ENCODE results near the gene CDA.
A peak's percentile ranks its signal among the peaks of the same experiment; 100 is the strongest.

The CDA gene

DNA sequence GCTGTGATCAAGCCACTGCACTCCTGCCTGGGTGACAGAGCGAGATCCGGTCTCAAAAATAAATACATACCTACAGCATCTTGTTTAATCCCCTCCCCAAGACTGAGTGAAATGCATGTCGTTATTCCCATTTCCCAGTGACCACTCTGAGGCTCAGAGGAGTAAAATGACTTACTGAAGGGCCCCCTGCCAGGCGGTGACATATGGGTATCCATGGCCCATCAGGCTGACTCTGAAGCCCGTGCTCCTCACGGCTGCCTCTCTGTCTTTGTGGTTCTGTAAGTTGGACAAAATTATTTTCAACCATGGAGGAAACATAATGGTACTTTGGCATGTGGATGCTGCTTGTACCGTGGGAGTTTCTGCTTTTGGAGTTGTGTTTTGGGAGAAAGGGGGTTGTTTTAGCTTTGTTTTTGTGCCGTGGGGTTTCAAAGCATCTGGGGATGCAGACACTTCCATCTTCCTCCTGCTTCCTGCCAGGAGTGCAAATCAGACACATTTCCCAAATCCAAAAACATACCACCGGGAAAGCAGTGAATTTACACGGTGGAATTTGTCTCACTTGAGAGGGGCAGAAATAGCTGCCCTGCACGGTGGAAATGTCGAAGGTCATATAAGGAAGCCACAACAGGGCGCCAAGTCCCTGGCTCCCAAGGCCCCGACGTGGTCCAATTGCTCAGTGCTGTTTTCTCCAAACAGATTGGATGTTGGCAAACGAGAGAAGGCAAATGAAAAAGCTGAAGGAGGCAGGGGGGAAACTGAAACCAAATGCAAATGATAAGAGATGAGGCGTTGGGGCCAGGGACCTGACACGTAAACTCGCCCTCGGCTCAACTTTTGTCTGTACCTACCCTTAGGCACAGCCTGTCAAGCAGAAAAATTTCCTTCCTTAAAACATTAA, 27.3 kb downstream of the CDA start:
- no peak for DNase-seq

DNA sequence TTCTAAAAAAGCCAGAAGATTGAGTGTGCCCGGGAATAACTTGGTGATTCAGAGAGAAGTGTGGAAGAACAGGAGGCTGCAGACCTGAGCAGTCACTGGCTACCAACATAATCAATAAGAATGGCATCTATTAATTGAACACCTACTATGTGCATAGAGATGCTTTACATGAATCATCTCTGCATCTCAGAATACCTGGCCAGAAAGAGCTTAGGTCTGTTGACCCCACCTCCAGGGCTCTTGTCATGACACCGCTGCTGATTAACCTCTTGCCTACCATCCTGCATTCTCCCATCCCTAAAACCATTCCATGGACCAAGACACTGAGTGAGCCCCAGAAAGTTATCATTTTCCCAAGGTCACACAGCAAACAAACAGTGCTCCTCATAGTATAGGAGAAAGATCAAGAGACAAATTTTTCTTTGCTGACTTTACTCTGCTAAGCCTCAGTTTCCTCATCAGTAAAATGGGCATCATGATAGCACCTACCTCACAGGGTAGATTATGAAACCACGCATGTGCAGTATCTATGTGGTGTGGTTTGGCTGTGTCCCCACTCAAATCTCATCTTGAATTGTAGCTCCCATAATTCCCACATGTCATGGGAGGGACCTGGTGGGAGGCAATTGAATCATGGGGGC, 28.1 kb downstream of the CDA start:
- DNase-seq: no peak

DNA sequence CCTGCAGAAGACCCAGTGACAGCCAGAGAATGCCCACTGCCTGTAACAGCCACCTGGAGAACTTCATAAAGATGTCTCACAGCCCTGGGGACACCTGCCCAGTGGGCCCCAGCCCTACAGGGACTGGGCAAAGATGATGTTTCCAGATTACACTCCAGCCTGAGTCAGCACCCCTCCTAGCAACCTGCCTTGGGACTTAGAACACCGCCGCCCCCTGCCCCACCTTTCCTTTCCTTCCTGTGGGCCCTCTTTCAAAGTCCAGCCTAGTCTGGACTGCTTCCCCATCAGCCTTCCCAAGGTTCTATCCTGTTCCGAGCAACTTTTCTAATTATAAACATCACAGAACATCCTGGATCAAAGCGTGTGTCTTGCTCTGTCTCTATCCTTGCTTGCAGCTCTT, 29.7 kb downstream of the CDA start:
- DNase-seq: no peak

DNA sequence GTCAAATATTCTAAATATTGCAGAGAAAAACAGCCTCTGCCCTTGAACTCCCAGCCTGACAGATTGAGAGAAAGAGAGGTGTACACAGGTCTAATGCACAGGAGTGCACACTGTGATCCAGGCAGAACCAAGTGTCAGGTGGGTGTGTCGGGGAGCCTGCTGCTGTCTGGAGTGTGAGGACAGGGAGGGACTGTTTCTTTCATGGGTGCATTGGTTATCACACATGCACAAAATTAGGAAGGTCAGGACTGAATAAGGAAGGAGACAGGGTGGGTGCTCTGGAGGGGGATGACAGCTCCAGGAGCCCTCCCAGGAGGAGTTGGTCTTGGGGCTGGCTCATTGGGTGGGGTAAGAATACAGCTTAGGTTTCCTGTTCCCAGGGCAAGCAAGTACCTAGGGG, 31.1 kb downstream of the CDA start:
- no peak for DNase-seq

DNA sequence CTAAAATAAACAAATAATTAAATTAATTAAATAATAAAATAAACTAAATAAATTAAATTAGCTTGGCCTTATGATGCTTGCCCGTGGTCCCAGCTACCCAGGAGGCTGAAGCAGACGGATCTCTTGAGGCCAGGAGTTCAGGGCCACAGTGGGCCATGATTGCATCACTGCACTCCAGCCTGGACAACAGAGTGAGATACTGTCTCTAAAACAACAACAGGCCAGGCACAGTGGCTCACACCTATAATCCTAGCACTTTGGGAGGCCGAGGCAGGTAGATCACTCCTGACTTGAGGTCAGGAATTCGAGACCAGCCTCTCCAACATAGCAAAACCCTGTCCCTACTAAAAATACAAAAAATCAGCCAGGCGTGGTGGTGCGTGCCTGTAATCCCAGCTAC, 32.1 kb downstream of the CDA start:
- DNase-seq: no peak

DNA sequence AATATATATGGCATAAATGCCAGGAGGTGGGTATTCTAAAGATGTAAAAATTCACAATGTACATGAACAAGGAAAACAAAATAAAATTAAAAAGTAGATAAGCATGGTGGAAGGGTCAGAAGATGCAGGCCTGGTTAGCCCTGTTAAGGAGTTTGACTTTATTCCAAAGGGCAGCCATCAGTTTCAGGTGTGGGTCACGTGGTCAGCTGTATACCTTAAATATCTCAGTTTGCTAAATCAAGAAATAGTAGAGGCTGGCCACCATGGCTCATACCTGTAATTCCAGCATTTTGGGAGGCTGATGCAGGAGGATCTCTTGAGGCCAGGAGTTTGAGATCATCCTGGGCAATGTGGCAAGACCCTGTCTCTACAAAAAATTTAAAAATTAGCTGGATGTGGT, 35.8 kb downstream of the CDA start:
- DNase-seq: no peak

DNA sequence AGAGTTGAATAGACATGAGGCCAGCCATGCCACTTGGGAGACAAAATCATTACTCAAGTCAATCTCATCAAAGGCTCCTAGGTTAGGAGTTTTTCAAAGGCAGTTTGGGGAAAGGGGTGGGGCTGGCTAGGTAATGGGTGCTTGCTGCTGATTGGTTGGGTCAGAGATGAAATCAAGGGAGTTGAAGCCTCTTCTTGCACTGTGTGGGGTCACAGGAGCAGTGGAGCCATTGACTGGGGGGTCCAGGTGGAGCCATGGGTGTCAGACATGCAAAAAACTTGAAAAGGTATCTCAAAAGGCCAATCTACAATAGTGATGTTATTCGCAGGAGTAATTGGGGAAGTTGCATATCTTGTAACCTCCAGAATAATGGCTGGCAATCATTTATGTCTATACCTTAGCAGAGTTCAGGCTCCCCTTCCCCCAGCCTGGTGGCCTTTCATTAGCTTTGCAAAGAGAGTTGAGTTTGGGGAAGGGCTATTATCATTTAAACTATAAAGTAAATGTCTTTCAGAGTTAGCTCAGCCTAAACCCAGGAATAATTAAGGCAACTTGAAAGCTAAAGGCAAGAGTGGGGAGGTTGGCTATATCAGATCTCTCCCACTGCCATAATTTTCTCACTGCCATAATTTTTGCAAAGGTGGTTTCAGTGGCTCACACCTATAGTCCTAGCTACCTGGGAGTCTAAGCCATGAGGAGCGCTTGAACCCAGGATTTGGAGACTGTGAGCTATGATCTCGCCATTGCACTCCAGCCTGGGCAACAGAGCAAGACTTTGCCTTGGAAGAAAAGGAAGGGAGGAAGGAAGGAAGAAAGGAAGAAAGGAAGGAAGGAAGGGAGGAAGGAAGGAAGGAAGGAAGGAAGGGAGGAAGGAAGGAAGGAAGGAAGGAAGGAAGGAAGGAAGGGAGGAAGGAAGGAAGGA, 36.5 kb downstream of the CDA start:
- DNase-seq: no peak

DNA sequence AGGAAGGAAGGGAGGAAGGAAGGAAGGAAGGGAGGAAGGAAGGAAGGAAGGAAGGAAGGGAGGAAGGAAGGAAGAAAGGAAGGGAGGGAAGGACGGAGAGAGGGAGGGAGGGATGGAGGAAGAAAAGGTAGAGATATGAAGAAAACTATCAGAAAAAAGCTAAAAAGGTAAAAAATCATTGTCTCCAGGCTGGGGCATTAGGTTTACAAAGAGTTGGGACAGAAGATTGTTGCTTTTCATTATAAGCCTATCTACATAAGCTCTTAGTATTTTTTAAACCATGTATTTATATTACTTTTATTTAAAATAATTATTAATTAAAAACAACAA, 37.2 kb downstream of the CDA start:
- DNase-seq: no peak

DNA sequence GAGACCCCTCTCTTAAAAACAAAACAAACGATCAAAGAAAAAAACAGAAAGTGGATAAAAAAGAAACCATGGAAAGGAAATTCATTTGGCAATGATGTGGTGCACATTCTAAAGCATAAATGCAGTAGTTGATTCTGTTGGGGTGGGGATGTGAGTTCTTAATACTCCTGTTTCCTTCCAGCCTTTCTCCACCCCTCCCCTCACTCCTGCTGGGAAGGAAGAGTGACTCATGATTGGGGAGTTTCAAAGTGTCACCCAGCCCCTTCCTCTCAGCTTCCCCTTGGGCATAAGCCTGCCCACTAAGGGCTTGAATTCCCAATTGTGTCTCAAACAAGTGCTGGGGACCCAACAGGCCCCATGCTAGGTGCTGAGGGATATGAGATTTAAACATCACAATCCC, 37.6 kb downstream of the CDA start:
- no peak for DNase-seq

DNA sequence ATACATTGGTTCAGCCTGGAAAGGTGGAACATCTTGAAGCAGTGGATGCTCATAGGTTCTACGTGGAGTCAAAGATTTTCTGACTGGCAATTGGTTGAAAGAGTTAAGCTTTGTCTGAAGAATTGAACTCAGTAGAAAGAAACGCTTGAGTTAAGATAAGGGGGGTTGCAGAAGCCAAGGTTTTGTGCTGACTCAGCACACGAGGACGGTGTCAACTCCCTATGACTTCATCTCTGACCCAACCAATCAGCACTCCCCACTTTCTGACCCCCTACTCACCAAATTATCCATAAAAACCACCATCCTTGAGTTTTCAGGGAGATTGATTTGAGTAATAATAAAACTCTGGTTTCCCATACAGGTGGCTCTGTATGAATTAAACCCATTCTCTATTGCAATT, 41.8 kb downstream of the CDA start:
- no peak for DNase-seq

DNA sequence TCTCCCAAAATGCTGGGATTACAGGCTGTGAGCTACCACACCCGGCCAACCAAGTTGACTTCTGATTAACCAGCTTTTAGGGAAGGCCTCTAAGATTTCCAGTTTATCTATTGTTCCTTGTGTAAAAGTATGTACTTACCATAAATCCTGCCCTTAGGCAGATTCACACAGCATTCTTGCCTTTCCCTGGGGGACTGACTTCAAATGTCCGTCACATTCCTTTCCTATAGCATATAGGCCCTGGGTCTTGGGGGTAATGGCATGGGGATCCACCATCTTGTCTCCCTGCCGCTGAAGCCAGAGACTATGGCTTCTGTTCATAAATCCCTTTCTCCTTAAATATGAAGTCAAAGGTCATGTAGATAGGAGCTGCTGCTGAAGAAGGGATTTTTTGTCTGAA, 43.5 kb downstream of the CDA start:
- DNase-seq: no peak

DNA sequence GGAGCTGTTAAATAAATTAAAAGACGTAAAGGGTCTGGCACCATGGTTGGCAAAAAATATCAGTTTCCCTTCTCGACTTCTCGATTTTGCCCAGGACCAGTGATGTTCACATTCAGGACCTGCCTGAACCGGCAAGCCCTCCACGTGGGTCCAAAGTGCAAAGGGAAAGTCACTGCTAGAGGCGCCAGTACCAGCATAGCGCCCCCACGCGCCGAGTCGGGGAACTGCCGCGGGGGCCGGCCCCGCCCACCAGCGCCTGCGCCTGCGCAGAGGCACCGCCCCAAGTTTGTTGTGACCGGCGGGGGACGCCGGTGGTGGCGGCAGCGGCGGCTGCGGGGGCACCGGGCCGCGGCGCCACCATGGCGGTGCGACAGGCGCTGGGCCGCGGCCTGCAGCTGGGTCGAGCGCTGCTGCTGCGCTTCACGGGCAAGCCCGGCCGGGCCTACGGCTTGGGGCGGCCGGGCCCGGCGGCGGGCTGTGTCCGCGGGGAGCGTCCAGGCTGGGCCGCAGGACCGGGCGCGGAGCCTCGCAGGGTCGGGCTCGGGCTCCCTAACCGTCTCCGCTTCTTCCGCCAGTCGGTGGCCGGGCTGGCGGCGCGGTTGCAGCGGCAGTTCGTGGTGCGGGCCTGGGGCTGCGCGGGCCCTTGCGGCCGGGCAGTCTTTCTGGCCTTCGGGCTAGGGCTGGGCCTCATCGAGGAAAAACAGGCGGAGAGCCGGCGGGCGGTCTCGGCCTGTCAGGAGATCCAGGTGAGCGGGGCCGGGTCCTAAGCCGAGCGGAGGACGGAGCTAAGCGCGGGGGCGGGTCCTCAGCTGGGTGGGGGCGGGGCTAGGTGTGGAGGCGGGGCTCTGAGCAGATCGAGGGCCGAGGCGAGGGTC, 44.5 kb downstream of the CDA start, which contains the start of gene PINK1:
Gene PINK1 (plus strand): TSS at position 269 of the 875 bp plus-strand sequence. CDS start 91 bp downstream, at position 360.
- peak in 53 of 56 donors; percentile 9 to 86 (median 59) for DNase-seq

DNA sequence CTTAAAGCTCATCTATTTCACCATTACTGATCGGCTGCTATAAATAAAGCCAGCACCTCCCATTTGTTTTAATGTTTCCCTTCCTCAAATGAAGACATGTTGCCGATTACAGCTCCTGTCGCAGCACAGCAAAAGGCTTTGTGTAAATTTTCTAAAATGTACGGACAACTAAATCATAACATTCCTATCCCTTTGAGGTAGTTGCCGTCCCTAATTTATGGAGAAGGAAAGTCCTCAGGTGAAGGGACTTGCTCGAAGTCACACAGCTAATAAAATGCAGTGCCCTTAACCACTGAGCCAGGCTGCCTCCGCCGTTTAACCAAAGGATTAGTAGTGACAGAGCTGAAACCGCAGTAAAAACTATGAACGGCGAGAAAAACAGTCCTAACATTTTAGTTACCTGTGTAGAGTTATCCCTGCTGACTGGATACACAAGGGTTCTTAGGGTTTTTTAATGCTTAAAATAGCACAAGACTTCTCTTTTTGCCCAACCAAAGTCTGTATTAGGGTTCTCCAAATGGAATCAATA, 45.2 kb downstream of the CDA start:
- no peak for DNase-seq

DNA sequence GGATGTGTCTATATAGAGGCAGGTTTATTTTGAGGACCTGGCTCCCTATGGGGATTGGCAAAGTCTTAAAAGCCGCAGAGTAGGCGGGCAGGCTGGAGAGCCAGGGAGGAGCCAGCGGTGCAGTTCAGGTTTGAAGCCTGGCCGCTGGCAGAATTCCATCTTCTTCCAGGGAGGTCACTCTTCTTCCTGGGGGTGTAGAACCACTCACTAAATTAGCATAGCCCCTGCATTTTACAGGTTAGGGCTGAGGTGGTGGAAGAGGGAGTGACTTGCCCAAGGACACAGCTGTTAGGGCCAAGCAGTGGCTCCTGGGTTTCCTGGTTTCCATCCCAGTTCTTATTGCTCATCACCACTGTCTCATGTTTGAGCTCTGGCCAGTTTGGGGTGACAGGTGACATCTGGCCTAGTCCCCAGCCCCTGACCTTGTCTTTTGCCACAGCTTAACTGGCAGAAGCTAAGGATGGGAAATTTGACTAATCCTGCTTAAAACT, 45.7 kb downstream of the CDA start:
- peak in 5 of 56 donors; percentile 7 to 14 (median 10) for DNase-seq

DNA sequence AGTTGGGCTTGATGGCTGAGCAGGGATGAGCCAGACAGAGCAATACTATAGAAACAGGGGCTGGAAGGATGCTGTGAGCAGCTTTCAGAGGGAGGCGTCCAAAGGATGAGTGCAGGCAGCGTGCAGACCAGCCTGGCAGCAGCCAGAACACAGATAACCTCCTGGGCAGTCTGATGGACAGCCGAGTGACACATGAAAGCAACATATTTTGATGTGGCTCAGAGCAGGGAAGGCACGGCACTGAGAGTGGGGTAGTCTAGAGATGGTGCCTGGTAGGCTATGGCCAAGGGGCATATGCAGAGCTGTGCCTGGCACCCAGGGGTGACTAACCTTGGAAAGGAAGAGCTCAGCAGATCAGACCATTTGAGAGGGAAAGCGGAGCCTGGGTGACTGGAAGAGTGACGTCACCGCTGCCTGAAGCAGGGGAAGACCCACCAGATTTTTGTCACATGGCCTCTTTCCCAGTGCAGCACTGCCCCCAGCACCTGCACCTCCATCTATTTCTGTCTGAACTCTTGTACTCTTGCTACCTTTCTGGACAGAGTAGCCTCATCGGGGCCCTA, 48.0 kb downstream of the CDA start:
- DNase-seq: no peak

DNA sequence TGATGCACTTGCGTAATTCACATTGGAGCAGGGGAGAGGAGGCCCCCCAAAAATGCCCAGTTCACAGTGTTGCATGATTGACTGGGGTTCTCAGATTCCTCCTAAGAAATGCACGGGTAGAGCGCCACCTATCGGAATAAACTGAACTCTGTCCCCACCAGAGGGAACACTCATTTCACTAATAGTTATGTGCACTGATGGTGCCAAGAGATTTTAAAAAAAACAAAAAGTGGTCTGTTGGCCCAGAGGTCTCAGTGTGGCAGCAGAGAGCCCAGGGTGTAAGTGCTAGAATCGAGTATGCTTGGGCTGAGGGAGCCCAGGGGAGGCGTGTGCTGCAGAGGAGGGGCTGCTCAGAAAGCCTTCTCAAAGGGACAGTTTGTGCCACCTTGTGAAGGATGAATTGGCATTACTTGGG, 51.3 kb downstream of the CDA start:
- peak in 23 of 56 donors; percentile 3 to 66 (median 13) for DNase-seq

DNA sequence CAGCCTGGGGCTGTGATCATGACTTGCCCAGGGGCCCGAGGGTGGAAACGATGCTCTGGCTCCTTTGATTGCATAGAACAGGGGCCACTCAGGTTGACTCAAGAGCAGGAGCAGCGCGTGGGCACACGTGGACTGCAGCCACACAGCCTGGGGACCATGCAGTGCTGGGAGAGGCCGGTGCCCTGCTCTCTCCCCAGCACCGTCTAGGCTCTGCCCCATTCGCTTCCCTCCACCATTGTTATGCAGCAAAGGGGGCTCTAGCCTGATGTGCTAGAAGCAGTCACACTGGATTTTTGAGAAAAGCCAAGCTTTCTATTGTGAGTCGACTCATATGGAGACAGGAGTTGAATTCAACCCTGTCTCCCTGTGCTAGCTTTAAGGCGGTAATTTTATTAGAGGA, 53.1 kb downstream of the CDA start:
- DNase-seq: no peak

DNA sequence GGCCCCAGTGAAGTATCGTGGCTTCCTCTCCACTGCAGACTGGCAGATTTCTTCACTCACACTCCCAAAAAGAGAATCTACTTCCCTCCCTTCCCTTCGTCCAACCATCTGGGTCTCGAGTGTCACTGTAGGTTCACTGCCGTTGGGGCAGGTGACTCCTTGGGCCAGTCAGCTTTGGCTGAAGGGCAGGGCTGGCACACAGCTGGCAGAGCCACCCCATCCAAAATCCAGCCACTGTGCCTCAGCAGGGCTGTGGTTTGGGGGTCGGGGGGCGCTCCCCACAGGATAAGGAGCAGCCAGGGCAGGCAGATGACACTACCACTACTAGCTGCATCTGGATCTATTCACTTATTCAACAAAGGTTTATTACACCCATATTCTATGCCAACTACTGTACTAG, 54.2 kb downstream of the CDA start:
- no peak for DNase-seq

DNA sequence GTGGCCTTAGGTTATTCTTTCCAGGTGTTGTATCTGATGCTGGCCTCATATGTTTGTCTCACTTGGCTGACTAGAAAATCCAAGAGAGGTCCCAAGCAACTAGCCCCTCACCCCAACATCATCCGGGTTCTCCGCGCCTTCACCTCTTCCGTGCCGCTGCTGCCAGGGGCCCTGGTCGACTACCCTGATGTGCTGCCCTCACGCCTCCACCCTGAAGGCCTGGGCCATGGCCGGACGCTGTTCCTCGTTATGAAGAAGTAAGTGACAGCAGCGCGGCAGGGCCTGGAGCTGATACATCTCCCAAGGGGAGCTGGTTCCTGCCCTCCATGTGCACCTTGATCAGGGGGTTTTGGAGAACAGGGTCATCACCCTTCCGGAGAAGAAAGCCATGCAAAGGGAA, 55.5 kb downstream of the CDA start:
- no peak for DNase-seq

DNA sequence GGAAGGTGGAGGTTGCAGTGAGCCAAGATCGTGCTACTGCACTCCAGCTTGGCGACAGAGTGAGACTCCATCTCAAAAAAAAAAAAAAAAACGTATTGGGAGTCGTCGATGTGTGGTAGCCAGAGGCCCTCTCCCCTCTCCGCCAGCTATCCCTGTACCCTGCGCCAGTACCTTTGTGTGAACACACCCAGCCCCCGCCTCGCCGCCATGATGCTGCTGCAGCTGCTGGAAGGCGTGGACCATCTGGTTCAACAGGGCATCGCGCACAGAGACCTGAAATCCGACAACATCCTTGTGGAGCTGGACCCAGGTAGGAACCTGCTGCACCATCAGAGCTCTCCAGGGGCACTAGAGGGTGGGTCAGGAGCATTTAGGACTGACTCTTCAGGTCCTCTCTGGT, 56.5 kb downstream of the CDA start:
- no peak for DNase-seq

Measured in amygdala (tissue), 56 donors.